ENCODE results near the gene HS3ST3A1.

- TF ChIP-seq CTCF (IDR thresholded peaks at IDR 0.05) (no peak), POLR2AphosphoS5 (IDR thresholded peaks at IDR 0.05) (no peak), POLR2A (IDR thresholded peaks at IDR 0.05) (no peak)
These were observed 17.0 kb downstream of the HS3ST3A1 start for GRCh38 chr17:13584701-13585080.

Measured in suprapubic skin (tissue), 4 donors.